Measurements from ENCODE around the gene RACGAP1.
A peak's percentile ranks its signal among the peaks of the same experiment; 100 is the strongest.

RACGAP1 gene

DNA sequence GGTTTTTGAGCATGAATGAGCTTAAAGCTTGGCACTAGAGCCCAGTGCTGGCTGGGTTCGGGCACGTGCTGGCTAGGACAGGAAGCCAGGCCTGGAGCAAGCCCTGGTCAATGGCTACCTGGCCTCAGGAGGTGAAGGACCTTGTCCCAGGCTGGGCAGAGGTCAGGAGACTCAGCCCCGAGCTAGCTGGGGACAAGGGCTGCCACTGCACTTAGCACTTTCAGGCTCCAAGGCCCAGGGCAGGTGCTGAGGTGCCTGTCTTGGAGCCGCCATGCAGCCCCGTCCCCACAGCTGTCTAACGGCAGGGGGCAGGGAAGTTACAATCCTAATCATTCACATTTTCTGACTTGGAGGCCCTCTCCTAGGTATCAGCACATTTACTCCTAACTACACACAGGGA is 56.8 kb downstream of the RACGAP1 start:
- DNase-seq (ENCODE audit: low read depth in 2 of 2) = no peak

DNA sequence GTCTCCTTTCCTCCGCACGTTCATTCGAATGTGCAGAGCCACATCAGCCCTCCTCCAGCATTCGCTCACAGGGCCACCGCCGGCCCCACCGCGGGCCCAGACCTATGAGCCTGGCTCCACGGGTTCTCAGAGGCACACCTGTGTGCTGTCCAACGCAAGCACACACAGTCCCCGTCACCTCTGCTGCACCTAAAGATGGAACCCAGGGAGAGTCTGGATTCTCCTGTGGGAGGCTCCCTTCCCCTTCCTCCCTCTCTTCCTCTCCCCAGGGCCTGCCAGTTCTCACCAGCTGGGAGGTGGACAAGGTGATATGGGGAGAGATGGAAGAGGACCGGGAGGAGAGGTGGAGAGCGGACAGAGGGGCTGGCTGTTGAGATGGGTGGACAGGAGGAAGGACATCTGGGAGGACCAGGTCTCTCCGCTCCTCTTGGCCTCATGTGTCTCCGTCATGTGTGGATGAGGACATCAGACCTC is 57.5 kb downstream of the RACGAP1 start:
- no peak for DNase-seq (ENCODE audit: low read depth in 2 of 2)

DNA sequence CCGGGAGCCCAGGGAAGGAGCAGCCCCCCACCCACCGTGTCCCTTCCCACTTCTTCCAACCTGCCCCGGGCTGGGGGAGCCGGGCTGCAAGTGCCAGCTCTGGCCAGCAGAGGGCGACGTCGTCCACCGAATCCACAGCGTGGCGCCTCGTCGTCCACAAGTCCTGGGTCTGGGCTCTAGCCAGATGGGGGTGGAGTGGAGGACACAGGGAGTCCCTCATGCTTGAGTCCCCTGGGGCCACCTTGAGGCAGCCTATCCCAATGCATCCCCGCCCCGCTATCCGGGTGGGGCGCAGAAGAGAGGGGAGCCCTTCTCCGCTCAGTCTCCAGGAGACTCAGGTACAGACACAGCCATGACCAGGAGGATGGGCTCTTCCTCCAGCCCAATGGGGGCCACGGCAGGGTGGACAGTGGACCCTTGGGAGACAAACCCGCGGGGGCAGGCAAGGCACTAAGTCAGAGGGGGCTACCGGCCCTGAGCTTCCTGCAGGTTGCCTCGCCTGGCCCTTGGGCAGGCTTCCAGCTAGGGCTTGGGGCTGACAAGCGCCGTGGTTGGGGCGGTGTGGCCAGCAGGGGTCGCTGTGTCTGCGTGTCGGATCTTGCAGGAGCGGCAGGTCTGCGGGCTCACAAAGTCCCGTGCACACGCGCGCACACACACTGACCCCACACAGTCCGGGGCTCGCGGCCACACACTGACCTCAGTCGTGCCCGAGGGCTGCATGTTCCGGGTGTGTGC is 58.1 kb downstream of the RACGAP1 start:
- DNase-seq (ENCODE audit: low read depth in 2 of 2) = peak; percentile 83 to 84

DNA sequence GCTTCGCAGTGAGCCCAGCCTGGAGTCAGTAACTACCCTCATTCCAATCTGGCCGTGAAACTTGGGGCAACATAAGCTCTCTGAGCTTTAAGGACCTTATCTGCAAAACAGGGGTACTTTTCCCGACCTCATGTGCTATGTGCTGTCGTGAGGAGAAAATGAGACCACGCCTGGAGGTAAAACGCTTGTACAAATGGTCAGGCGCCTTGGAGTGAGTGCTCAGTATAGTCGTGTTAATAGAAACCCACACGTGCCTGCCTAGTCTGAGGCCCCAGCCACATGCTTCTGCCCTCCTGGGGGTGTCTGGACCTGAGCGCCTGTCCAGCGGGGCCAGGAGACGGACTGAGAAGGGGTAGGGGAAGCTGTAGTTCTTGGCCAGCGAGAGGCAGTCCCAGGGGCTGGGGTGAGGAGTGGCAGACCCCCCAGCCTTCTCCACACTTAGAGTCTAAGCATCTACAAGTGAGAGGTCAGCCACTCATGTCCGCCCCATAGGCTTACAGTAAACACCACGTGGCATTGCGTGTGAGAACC is 58.7 kb downstream of the RACGAP1 start:
- no peak for DNase-seq (ENCODE audit: low read depth in 2 of 2)

DNA sequence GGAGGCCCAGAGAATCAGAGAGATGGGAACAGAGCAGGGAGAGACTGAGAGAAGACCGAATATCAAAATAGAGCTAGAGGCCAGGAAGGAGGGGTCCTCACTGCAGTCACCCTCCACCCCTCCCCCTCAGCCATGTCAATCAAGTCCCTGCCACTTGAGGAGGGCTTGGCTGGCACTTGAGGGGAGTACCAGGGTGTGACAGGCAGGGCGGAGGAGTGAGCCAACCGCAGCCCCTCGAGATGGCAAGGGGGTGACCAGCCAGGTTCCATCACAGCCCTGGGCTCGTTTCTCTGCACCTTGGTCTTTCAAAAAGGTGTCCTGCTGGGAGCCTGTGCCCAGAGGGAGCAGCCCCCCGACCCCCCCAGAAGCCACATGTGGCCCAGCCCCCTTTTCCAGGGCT is 59.5 kb downstream of the RACGAP1 start:
- no peak for DNase-seq (ENCODE audit: low read depth in 2 of 2)

DNA sequence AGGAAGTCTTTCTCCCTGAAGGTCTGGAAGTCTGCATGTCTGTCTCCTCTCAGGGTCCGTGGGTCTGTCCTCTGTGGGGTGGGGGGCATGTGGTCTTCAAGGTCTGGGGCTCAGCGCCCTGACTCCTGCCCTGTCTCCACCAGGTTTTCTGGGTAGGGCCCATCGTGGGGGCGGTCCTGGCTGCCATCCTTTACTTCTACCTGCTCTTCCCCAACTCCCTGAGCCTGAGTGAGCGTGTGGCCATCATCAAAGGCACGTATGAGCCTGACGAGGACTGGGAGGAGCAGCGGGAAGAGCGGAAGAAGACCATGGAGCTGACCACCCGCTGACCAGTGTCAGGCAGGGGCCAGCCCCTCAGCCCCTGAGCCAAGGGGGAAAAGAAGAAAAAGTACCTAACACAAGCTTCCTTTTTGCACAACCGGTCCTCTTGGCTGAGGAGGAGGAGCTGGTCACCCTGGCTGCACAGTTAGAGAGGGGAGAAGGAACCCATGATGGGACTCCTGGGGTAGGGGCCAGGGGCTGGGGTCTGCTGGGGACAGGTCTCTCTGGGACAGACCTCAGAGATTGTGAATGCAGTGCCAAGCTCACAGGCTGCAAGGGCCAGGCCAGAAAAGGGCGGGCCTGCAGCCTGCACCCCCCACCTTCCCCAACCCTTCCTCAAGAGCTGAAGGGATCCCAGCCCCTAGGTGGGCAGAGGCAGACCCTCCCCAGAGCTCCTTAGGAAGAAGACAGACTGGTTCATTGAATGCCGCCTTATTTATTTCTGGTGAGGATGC is 60.3 kb downstream of the RACGAP1 start:
- DNase-seq (ENCODE audit: low read depth in 2 of 2) = no peak

DNA sequence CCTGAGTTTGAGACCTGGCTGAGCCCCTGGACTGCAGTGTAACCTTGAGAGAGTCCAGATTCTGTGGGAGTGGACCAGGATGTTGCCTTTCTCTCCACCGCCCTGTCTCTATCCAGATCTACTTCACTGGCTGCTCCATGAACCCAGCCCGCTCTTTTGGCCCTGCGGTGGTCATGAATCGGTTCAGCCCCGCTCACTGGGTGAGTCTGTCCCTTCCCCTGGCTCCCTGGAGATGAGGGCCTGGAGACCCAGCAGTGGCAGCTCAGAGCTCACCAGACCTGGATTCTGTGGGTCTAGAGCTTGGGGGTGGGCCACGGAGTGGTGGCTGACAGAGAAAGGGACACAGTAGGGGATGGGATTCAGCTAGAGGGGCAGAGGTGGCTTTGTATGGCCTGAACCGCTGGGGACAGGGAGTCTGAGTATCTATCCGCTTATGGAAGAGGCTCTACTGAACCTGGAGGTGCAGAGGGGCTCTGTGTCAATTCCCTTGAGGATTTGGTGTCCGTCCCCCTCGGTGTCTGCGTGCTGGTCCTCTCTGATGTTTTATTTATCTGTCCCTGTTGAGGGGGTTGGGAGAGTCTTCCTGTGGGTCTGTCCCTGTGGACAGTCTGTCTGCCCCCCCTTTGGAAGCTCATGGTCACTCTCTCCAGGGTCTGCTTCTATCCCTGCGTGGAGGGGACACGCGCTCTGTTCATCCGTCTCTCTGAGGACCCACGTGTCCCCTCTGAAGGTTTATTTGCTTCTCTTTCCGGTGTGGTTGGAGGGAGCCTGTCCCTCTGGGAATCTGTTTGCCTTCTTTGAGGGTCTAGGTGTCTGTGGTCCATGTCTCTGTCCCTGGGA is 61.1 kb downstream of the RACGAP1 start:
- DNase-seq (ENCODE audit: low read depth in 2 of 2) = no peak

DNA sequence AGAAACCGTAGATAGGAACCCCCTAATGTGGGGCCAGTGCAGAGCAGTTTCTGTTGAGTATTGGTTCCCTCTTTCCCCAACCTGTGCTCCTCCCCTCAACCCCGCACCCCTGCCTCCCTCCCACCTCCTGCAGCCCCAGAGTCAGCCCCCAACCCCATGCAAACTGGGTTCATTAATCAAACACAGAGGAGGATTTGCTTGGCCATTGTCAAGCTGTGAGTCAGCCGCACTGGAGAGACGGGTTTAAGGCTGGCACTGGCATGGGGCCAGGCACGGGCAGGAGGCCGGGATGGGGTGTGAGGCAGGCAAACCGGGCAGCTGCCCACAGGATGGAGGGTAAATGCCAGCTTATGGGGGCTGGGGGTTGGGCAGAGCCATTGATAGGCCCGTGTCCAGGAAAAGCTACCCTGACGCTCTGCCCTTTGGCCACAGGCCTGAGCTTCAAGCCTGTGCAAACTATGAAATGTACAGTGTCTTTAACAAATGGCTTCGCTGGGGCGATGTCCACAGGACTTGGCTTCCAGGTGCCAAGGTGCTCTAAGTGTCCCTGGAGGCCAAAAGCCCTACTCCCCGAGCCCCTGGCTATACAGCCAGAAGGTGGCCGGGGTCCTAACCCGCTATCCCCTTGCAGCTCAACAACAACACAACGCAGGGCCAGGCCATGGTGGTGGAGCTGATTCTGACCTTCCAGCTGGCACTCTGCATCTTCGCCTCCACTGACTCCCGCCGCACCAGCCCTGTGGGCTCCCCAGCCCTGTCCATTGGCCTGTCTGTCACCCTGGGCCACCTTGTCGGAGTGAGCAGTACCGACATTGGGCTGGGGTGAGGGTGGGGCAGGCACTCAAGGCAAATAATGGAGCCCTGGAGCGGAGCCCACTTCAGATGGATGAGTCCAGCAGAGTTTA is 62.2 kb downstream of the RACGAP1 start:
- no peak for DNase-seq (ENCODE audit: low read depth in 2 of 2)

DNA sequence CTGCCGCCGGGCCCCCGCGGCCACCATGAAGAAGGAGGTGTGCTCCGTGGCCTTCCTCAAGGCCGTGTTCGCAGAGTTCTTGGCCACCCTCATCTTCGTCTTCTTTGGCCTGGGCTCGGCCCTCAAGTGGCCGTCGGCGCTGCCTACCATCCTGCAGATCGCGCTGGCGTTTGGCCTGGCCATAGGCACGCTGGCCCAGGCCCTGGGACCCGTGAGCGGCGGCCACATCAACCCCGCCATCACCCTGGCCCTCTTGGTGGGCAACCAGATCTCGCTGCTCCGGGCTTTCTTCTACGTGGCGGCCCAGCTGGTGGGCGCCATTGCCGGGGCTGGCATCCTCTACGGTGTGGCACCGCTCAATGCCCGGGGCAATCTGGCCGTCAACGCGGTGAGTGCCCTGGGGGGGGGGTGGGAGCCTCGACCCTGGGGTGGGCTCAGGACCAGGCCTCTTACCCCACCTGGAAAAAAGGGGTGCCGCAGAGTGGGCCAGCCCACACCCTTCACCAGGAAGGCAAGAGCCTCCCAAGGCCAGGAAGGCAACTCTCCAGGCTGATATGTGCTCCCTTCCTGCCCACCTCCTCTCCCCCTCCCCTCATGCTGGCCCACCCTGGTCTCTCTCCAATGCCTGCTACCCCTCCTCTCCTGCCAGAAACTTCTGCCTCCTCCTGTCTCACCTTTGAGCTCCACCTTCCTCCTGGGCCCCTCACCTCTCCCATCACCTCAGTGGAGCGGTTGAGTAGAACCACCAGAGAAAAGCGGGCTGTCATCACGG is 63.1 kb downstream of the RACGAP1 start:
- DNase-seq (ENCODE audit: low read depth in 2 of 2) = no peak

DNA sequence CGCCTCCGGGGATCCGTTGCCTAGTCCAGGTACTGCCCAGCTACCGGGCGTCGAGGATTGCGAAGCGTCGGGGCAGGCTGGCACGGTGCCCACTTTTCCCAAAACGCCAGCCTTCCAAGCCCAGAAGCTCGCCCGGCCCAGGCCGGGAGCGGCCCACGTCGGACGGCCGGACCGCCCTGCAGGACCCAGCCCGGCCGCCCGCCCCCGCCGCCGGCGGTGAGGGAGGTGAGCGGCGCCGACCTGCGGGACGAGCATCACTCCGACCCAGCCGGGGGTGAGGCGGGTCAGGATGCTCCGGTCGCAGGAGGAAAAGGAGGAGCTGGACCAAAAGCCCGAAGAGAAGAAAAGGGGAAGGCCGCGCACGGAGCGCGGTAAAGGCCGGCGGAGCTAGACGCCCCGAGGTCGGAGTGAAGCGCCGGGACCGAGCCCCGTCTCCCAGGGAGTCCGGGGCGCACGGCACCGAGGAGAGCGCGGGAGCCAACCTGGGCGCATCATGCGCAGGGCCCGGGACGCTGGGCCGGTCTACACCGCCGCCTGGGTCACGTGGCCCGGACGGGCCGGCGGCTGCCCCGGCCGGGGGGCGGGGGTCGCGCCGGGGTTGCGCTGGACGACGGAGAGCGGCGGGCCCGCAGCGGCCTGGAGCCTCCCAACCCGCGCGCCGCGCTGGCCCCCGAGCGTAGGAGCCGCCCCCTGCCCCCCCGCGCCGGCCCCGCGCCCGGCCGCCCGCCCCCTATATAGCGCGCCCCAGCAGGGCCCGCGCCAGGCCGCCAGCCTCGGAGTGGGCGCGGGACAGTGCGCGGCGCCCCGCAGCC is 64.0 kb downstream of the RACGAP1 start, which contains the start of gene AQP5:
Gene AQP5, plus strand, starts transcription at position 762 of the 812 bp plus-strand sequence. CDS start 146 bp downstream, outside the sequence.
- no peak for DNase-seq (ENCODE audit: low read depth in 2 of 2)

DNA sequence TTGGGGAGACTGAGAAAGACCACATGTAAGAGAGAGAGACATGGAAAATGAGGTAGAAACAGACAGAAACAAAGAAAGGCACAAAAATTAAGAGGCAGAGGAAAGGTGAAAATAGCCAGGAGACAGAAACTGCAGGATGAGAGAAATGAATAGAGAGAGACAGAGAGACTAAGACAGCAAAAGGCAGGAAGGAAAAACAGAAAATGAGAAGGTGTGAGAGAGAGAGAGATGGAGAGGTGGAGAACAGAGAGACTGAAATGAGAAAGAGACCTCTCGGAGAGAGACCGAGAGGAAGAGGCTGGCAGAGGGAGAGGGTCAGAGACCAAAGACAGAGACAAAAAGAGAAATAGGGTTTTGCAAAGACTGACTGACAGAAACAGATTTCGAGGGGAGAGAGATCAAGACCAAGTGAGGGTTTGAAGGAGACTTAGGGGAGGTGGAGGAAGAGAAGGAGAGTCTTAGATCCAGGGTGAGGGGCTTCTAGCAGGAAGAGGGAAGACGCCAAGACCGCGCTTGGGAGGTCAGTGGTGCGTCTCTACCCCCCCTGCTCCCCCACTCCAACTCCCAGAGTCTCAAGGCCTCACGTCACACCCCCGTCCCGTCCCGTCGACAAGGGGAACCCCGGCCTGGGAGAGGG is 64.7 kb downstream of the RACGAP1 start:
- DNase-seq (ENCODE audit: low read depth in 2 of 2) = no peak

DNA sequence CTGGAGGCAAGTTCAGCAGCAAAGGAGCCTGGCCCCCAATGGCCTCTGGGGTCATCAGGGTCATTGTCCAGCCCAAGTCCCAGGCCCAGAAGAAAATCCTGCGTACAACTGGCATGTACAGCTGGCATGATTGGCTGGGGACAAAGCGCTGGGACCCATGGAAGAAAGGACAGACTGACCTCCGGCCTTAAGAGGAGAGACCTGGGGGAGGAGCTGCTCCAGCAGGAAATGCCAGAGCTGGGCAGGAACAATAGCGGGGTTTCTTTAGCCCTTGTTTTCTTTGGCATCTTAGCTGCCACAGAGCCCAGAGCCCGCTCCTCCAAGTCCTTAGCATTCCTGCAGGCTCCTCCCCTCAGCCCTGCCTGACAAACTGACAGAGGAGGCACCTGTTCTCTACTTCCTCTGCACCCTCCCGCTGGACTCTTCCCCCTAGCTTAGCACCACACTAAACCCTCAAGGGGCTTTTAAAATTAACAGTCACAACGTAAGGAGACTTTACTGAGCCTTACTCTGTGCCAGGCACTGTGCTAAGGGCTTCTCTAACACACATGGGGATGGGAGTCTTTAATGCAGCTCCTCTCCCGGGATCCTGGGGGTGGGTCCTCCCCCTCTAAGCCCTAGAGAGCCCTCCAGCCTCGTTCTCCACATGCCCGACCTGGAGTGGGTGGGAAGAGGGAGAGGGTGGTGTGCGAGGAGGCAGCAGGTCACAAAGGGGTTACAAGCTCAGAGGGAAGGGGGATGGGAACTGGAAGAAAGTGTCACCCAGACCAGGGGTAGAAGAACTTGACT is 65.4 kb downstream of the RACGAP1 start:
- DNase-seq (ENCODE audit: low read depth in 2 of 2) = no peak

DNA sequence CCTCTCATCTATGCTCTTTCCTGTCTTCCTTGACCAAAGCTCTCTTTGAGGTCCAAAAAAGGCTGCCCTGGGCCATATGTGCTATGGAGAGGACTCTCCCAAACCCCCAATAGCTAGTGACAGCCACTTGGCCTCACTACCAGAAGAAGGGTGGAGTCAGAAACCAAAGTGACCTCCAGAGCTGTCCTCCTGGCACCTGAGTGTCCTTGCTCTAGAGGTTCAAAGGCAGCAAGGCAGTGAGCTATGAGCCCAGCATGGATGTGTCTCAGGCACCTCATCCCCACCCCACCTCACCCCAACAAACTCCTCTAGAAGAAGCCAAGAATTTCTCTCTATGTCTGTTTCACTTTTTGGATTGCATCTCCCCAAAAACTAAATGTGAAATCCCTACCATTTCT is 67.7 kb downstream of the RACGAP1 start:
- no peak for DNase-seq (ENCODE audit: low read depth in 2 of 2)

DNA sequence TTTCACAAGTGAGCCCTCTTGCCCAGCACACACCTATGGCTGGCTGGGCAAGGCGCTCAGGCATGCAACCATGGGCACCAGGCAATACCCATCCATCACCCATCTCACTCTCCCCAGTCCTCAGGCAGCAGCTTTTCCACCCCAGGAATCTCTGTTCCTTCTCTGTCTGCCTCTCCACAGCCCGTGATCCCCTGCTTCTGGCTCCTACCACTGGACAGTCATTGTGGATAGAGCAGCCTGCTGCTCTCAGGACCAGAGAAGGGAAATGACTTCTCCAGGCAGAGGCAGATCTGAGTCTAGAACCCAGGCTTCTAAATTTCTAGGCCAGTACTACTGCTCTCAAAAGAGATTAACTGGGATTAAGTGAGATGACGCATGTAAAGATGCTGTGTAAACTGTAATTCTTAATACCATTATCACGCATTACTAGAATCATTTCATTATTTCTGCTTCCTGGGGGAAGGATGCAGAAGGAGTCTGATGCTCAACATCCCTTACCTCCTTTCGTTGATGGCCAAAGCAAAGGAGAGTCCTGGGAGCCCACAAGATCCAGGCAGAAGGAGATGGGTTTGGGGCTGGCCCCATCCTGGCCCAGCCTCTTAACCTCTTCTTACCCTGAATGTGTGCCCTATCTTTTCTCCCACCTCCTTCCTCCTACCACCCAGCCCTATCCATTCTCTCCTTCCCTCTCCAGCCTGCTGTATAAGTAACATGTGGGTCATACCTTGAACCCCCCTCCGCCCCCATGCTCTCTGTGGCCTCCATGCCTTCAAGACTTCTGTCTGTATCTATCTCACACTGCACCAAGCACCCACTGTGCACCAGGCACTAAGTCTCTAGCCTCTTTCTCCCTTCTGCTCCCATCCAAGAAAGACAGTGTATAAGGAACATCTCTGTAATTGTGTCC is 68.4 kb downstream of the RACGAP1 start:
- DNase-seq (ENCODE audit: low read depth in 2 of 2) = no peak

DNA sequence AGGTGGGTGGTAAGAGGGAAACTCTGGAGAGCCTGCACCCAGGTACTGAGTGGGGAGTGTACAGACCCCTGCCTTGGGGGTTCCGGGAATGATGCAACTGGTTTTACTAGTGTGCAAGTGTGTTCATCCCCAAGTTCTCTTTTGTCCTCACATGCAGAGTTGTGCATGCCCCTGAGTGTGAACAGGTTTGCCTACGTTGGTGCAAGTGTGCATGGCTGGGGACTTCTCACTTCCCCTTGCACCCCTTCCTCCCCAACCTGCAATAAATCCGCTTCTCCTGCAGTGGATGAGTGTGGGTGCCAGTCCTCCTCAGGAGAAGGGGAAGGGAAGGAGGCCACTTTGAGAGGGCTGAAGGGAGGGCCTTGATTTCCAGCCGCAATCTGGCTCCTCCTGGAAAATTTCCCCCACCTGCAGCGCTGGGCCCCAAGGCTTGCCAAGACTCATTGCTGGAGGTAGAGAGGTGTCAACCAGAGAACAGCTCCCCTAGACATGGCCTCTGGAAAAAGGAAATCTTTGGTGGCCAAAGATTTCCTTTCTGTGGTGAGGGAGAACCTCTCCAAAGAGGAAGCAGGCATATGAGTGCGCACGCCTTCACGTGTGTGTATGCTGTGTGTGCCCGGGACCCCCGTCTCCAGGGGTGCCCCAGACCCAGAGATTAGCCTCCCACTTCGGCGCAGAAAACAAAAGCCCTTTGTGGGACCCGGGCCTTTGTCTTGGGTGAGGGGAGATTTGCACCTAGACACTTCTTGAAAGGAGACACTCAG is 69.2 kb downstream of the RACGAP1 start:
- no peak for DNase-seq (ENCODE audit: low read depth in 2 of 2)

Data from stimulated activated CD8-positive, alpha-beta memory T cell treated with anti-CD3 and anti-CD28 coated beads, Interleukin-2, amount 100 ng/mL, for 1 hour (primary cell).